ENCODE data around the gene SLC25A14.

SLC25A14 gene

GRCh38 chrX:130339408-130340222 lies at the start of gene SLC25A14:
Gene SLC25A14, plus strand, starts transcription at chrX:130339919. Its CDS starts 360 bp downstream, at chrX:130340279.
- Histone ChIP-seq H3K27me3 (ENCODE audit: low read length) (no peaks in the 10 kb centered on the region), H3K4me3 (ENCODE audit: insufficient read depth, low read length, poor library complexity, severe bottlenecking) (peak within 1 kb of the TSS; percentile 76), H3K79me2 (ENCODE audit: insufficient read depth, low read length) (no peaks in the 10 kb centered on the region), H3K4me2 (ENCODE audit: low read depth, low read length, poor library complexity, severe bottlenecking) (peak within 1 kb of the TSS; percentile 61), H3K9me3 (ENCODE audit: insufficient read depth, low read length) (no peaks in the 10 kb centered on the region), H2AFZ (ENCODE audit: low read depth, low read length, severe bottlenecking) (peak within 1 kb of the TSS; percentile 83), H3K27ac (ENCODE audit: low read depth, low read length) (no peak within 1 kb of the TSS), H3K9ac (ENCODE audit: low read length) (peak within 1 kb of the TSS; percentile 64), H4K20me1 (ENCODE audit: low read depth, low read length) (no peaks in the 10 kb centered on the region), H3F3A (ENCODE audit: insufficient read depth) (no peaks in the 10 kb centered on the region), H3K36me3 (ENCODE audit: low read length) (no peaks in the 10 kb centered on the region), H3K9me2 (replicated peaks; ENCODE audit: insufficient read depth, low read length) (no peaks in the 10 kb centered on the region)
- TF ChIP-seq EZH2phosphoT487 (conservative IDR thresholded peaks at IDR 0.05; ENCODE audit: low read length) = no peak
- TF ChIP-seq CTCF (IDR thresholded peaks at IDR 0.05; ENCODE audit: insufficient read depth, low read length, poor library complexity, severe bottlenecking) = no peak

- Histone ChIP-seq H3K36me3 (ENCODE audit: low read length) (no peaks in the 10 kb centered on the region), H3K27ac (ENCODE audit: low read depth, low read length) (no peak overlapping the region), H2AFZ (ENCODE audit: low read depth, low read length, severe bottlenecking) (no peak overlapping the region), H3K27me3 (ENCODE audit: low read length) (no peaks in the 10 kb centered on the region), H4K20me1 (ENCODE audit: low read depth, low read length) (no peaks in the 10 kb centered on the region), H3K9ac (ENCODE audit: low read length) (no peak overlapping the region), H3K9me2 (replicated peaks; ENCODE audit: insufficient read depth, low read length) (no peaks in the 10 kb centered on the region), H3K9me3 (ENCODE audit: insufficient read depth, low read length) (no peaks in the 10 kb centered on the region), H3K79me2 (ENCODE audit: insufficient read depth, low read length) (no peaks in the 10 kb centered on the region), H3F3A (ENCODE audit: insufficient read depth) (no peaks in the 10 kb centered on the region), H3K4me2 (ENCODE audit: low read depth, low read length, poor library complexity, severe bottlenecking) (no peak overlapping the region), H3K4me3 (ENCODE audit: insufficient read depth, low read length, poor library complexity, severe bottlenecking) (no peak overlapping the region)
- TF ChIP-seq CTCF (IDR thresholded peaks at IDR 0.05; ENCODE audit: insufficient read depth, low read length, poor library complexity, severe bottlenecking) (no peak), EZH2phosphoT487 (conservative IDR thresholded peaks at IDR 0.05; ENCODE audit: low read length) (no peak)
Observed at GRCh38 chrX:130295519-130296296, 44.0 kb upstream of the SLC25A14 start.

GRCh38 chrX:130296297-130296678 lies 43.4 kb upstream of the SLC25A14 start:
- Histone ChIP-seq H4K20me1 (ENCODE audit: low read depth, low read length) (no peaks in the 10 kb centered on the region), H3K9me3 (ENCODE audit: insufficient read depth, low read length) (no peaks in the 10 kb centered on the region), H3F3A (ENCODE audit: insufficient read depth) (no peaks in the 10 kb centered on the region), H2AFZ (ENCODE audit: low read depth, low read length, severe bottlenecking) (no peak overlapping the region), H3K9me2 (replicated peaks; ENCODE audit: insufficient read depth, low read length) (no peaks in the 10 kb centered on the region), H3K27ac (ENCODE audit: low read depth, low read length) (no peak overlapping the region), H3K9ac (ENCODE audit: low read length) (no peak overlapping the region), H3K27me3 (ENCODE audit: low read length) (no peaks in the 10 kb centered on the region), H3K79me2 (ENCODE audit: insufficient read depth, low read length) (no peaks in the 10 kb centered on the region), H3K4me3 (ENCODE audit: insufficient read depth, low read length, poor library complexity, severe bottlenecking) (no peak overlapping the region), H3K4me2 (ENCODE audit: low read depth, low read length, poor library complexity, severe bottlenecking) (no peak overlapping the region), H3K36me3 (ENCODE audit: low read length) (no peaks in the 10 kb centered on the region)
- TF ChIP-seq CTCF (IDR thresholded peaks at IDR 0.05; ENCODE audit: insufficient read depth, low read length, poor library complexity, severe bottlenecking) (no peak), EZH2phosphoT487 (conservative IDR thresholded peaks at IDR 0.05; ENCODE audit: low read length) (no peak)
